Measurements from ENCODE around the gene RBM26. TPM values are rescaled to one million over a fixed set of nuclear protein-coding genes. Genes with fewer than 3 reads are reported as not detected.
A peak's percentile ranks its signal among the peaks of the same experiment; 100 is the strongest.

Gene RBM26
- total and polyA plus RNA-seq, 7 experiments from 2014 or later, result 15.7 to 136 (median 77.5) TPM

GRCh38 chr13:79379274-79379673 lies 26.8 kb downstream of the RBM26 start:
- Mint-ChIP-seq H3K27me3 (no peaks in the 10 kb centered on the region), H3K9me3 (no peaks in the 10 kb centered on the region), H3K4me1 (peaks cover 29 to 62% (median 48%) of the 10 kb centered on the region in 7 donors), H3K36me3 (peaks cover 0 to 20% (median 18%) of the 10 kb centered on the region in 5 donors), H3K27ac (peak overlapping the region in 3 of 9 donors; percentile 20 to 73 (median 65)), H3K4me3 (no peak overlapping the region)
- H3K4me3 ChIP-seq (ENCODE audit: low read length), result no peak overlapping the region
- no peaks in the 10 kb centered on the region for H3K27me3 ChIP-seq (ENCODE audit: control insufficient read depth in 2 of 2, insufficient read depth in 2 of 2, low read length in 2 of 2)
- no peaks in the 10 kb centered on the region for H3K9me3 ChIP-seq (ENCODE audit: control insufficient read depth in 2 of 3, low read length in 3 of 3)
- peaks cover 10 to 28% (median 14%) of the 10 kb centered on the region in 3 experiments for H3K36me3 ChIP-seq (ENCODE audit: control insufficient read depth in 2 of 3, insufficient read depth in 3 of 3, low read length in 3 of 3)
- ChIA-PET CTCF (interaction anchor here (0.6 kb wide), 1 partner anchor 162 kb away, joined by 4 read pairs; no protein-coding TSS in a partner anchor), POLR2A (no interaction called here)
- peaks cover 10 to 17% of the 10 kb centered on the region in 2 donors for H3K4me1 ChIP-seq (ENCODE audit: control insufficient read depth in 2 of 2, insufficient read depth in 2 of 2, low read length in 2 of 2)
- no peak overlapping the region for H3K27ac ChIP-seq (ENCODE audit: low read depth, low read length)
- intact Hi-C loops (cut with micrococcal nuclease), result loop anchor here in 1 of 2 donors (2.0 kb wide), 1 partner anchor 14 kb away; no protein-coding TSS in a partner anchor
- ATAC-seq, result no peak
- DNase-seq, result no peak

- Mint-ChIP-seq H3K27ac (no peak overlapping the region), H3K4me1 (peaks cover 15 to 38% (median 27%) of the 10 kb centered on the region in 7 donors), H3K27me3 (no peaks in the 10 kb centered on the region), H3K36me3 (peaks cover 0 to 16% (median 14%) of the 10 kb centered on the region in 5 donors), H3K9me3 (no peaks in the 10 kb centered on the region), H3K4me3 (no peak overlapping the region)
- DNase-seq, result no peak
- H3K4me3 ChIP-seq (ENCODE audit: low read length), result no peak overlapping the region
- intact Hi-C loops (cut with micrococcal nuclease), result no loop called here
- ATAC-seq, result no peak
- H3K27me3 ChIP-seq (ENCODE audit: control insufficient read depth in 2 of 2, insufficient read depth in 2 of 2, low read length in 2 of 2), result no peaks in the 10 kb centered on the region
- POLR2A ChIA-PET, result no interaction called here
- no peak overlapping the region for H3K27ac ChIP-seq (ENCODE audit: low read depth, low read length)
- H3K9me3 ChIP-seq (ENCODE audit: control insufficient read depth in 2 of 3, low read length in 3 of 3), result no peaks in the 10 kb centered on the region
- peaks cover 12 to 31% (median 15%) of the 10 kb centered on the region in 3 experiments for H3K36me3 ChIP-seq (ENCODE audit: control insufficient read depth in 2 of 3, insufficient read depth in 3 of 3, low read length in 3 of 3)
- CTCF ChIA-PET, result no interaction called here
- H3K4me1 ChIP-seq (ENCODE audit: control insufficient read depth in 2 of 2, insufficient read depth in 2 of 2, low read length in 2 of 2), result peaks cover 0 to 13% of the 10 kb centered on the region in 2 donors
Measured at GRCh38 chr13:79376843-79377242, 29.2 kb downstream of the RBM26 start.

GRCh38 chr13:79374578-79374977 lies 31.5 kb downstream of the RBM26 start:
- H3K4me3 Mint-ChIP-seq, result no peak overlapping the region
- H3K9me3 ChIP-seq (ENCODE audit: control insufficient read depth in 2 of 3, low read length in 3 of 3), result no peaks in the 10 kb centered on the region
- peaks cover 18 to 53% (median 19%) of the 10 kb centered on the region in 3 experiments for H3K36me3 ChIP-seq (ENCODE audit: control insufficient read depth in 2 of 3, insufficient read depth in 3 of 3, low read length in 3 of 3)
- CTCF ChIA-PET, result interaction anchor here (0.9 kb wide), 1 partner anchor 20 kb away, joined by 3 read pairs; no protein-coding TSS in a partner anchor
- no peaks in the 10 kb centered on the region for H3K27me3 ChIP-seq (ENCODE audit: control insufficient read depth in 2 of 2, insufficient read depth in 2 of 2, low read length in 2 of 2)
- peaks cover 0 to 3% of the 10 kb centered on the region in 2 donors for H3K4me1 ChIP-seq (ENCODE audit: control insufficient read depth in 2 of 2, insufficient read depth in 2 of 2, low read length in 2 of 2)
- ATAC-seq, result no peak
- no peak for DNase-seq
- H3K27ac Mint-ChIP-seq, result peak overlapping the region in 2 of 9 donors; percentile 38 to 67
- POLR2A ChIA-PET, result no interaction called here
- H3K9me3 Mint-ChIP-seq, result peaks cover 0 to 1% (median 0%) of the 10 kb centered on the region in 11 donors
- H3K4me1 Mint-ChIP-seq, result peaks cover 4 to 19% (median 14%) of the 10 kb centered on the region in 7 donors
- no peaks in the 10 kb centered on the region for H3K27me3 Mint-ChIP-seq
- peaks cover 0 to 37% (median 30%) of the 10 kb centered on the region in 5 donors for H3K36me3 Mint-ChIP-seq
- H3K4me3 ChIP-seq (ENCODE audit: low read length), result no peak overlapping the region
- intact Hi-C loops (cut with micrococcal nuclease), result no loop called here
- no peak overlapping the region for H3K27ac ChIP-seq (ENCODE audit: low read depth, low read length)

GRCh38 chr13:79373916-79374315 lies 32.1 kb downstream of the RBM26 start:
- Mint-ChIP-seq H3K27me3 (no peaks in the 10 kb centered on the region), H3K27ac (peak overlapping the region in 1 of 9 donors; percentile 38), H3K4me1 (peaks cover 0 to 15% (median 7%) of the 10 kb centered on the region in 7 donors), H3K9me3 (peaks cover 0 to 1% (median 0%) of the 10 kb centered on the region in 11 donors), H3K36me3 (peaks cover 0 to 41% (median 31%) of the 10 kb centered on the region in 5 donors), H3K4me3 (no peak overlapping the region)
- Histone ChIP-seq H3K9me3 (ENCODE audit: control insufficient read depth in 2 of 3, low read length in 3 of 3) (no peaks in the 10 kb centered on the region), H3K27me3 (ENCODE audit: control insufficient read depth in 2 of 2, insufficient read depth in 2 of 2, low read length in 2 of 2) (no peaks in the 10 kb centered on the region), H3K36me3 (ENCODE audit: control insufficient read depth in 2 of 3, insufficient read depth in 3 of 3, low read length in 3 of 3) (peaks cover 18 to 56% (median 19%) of the 10 kb centered on the region in 3 experiments), H3K27ac (ENCODE audit: low read depth, low read length) (no peak overlapping the region), H3K4me3 (ENCODE audit: low read length) (no peak overlapping the region), H3K4me1 (ENCODE audit: control insufficient read depth in 2 of 2, insufficient read depth in 2 of 2, low read length in 2 of 2) (peaks cover 0 to 3% of the 10 kb centered on the region in 2 donors)
- intact Hi-C loops (cut with micrococcal nuclease), result no loop called here
- DNase-seq (no peak), ATAC-seq (no peak)
- CTCF ChIA-PET, result interaction anchor here (0.9 to 1.0 kb wide), 2 partner anchors 17 to 20 kb away, joined by 3 to 4 read pairs; no protein-coding TSS in a partner anchor
- POLR2A ChIA-PET, result no interaction called here

GRCh38 chr13:79369226-79369625 lies 36.8 kb downstream of the RBM26 start:
- H3K4me1 ChIP-seq (ENCODE audit: control insufficient read depth in 2 of 2, insufficient read depth in 2 of 2, low read length in 2 of 2), result no peaks in the 10 kb centered on the region
- H3K4me3 ChIP-seq (ENCODE audit: low read length), result no peak overlapping the region
- no peak overlapping the region for H3K27ac ChIP-seq (ENCODE audit: low read depth, low read length)
- Mint-ChIP-seq H3K27ac (peak overlapping the region in 2 of 9 donors; percentile 28 to 58), H3K27me3 (no peaks in the 10 kb centered on the region), H3K4me3 (no peak overlapping the region), H3K9me3 (peaks cover 0 to 1% (median 0%) of the 10 kb centered on the region in 11 donors), H3K4me1 (peaks cover 0 to 12% (median 3%) of the 10 kb centered on the region in 7 donors), H3K36me3 (peaks cover 0 to 55% (median 27%) of the 10 kb centered on the region in 5 donors)
- intact Hi-C loops (cut with micrococcal nuclease), result no loop called here
- H3K9me3 ChIP-seq (ENCODE audit: control insufficient read depth in 2 of 3, low read length in 3 of 3), result no peaks in the 10 kb centered on the region
- peaks cover 20 to 55% (median 21%) of the 10 kb centered on the region in 3 experiments for H3K36me3 ChIP-seq (ENCODE audit: control insufficient read depth in 2 of 3, insufficient read depth in 3 of 3, low read length in 3 of 3)
- ChIA-PET CTCF (no interaction called here), POLR2A (interaction anchor here (0.8 kb wide), 1 partner anchor 1624 kb away, joined by 3 read pairs; no protein-coding TSS in a partner anchor)
- ATAC-seq (no peak), DNase-seq (no peak)
- H3K27me3 ChIP-seq (ENCODE audit: control insufficient read depth in 2 of 2, insufficient read depth in 2 of 2, low read length in 2 of 2), result no peaks in the 10 kb centered on the region

GRCh38 chr13:79365981-79366380 lies 40.1 kb downstream of the RBM26 start:
- H3K27me3 Mint-ChIP-seq, result no peaks in the 10 kb centered on the region
- ATAC-seq (no peak), DNase-seq (no peak)
- Histone ChIP-seq H3K27me3 (ENCODE audit: control insufficient read depth in 2 of 2, insufficient read depth in 2 of 2, low read length in 2 of 2) (no peaks in the 10 kb centered on the region), H3K27ac (ENCODE audit: low read depth, low read length) (no peak overlapping the region), H3K4me3 (ENCODE audit: low read length) (no peak overlapping the region), H3K9me3 (ENCODE audit: control insufficient read depth in 2 of 3, low read length in 3 of 3) (no peaks in the 10 kb centered on the region), H3K36me3 (ENCODE audit: control insufficient read depth in 2 of 3, insufficient read depth in 3 of 3, low read length in 3 of 3) (peaks cover 20 to 65% (median 22%) of the 10 kb centered on the region in 3 experiments), H3K4me1 (ENCODE audit: control insufficient read depth in 2 of 2, insufficient read depth in 2 of 2, low read length in 2 of 2) (no peaks in the 10 kb centered on the region)
- intact Hi-C loops (cut with micrococcal nuclease), result no loop called here
- H3K4me1 Mint-ChIP-seq, result peaks cover 11 to 28% (median 16%) of the 10 kb centered on the region in 7 donors
- no peak overlapping the region for H3K4me3 Mint-ChIP-seq
- H3K36me3 Mint-ChIP-seq, result peaks cover 5 to 69% (median 38%) of the 10 kb centered on the region in 5 donors
- H3K9me3 Mint-ChIP-seq, result peaks cover 0 to 1% (median 0%) of the 10 kb centered on the region in 11 donors
- H3K27ac Mint-ChIP-seq, result peak overlapping the region in 3 of 9 donors; percentile 31 to 52 (median 31)
- CTCF ChIA-PET, result no interaction called here
- POLR2A ChIA-PET, result no interaction called here
